Measurements from ENCODE around the gene MOSMO.

The MOSMO gene

GRCh38 chr16:22093996-22094395 is 86.1 kb downstream of the MOSMO start:
- Histone ChIP-seq H3K27me3 (ENCODE audit: low read depth, low read length) (no peaks in the 10 kb centered on the region), H3K4me3 (ENCODE audit: low read length) (0 out of 2 replicates have a peak overlapping the region, but pooled peaks have one; percentile 3), H3K36me3 (replicated peaks; ENCODE audit: low read depth, low read length) (no peaks in the 10 kb centered on the region), H3K27ac (ENCODE audit: low read length) (no peak overlapping the region), H3K9ac (ENCODE audit: low read length) (no peak overlapping the region), H3K79me2 (ENCODE audit: low read length) (no peaks in the 10 kb centered on the region), H3K9me3 (ENCODE audit: insufficient read depth, low read length) (no peaks in the 10 kb centered on the region), H2AFZ (ENCODE audit: low read depth, low read length) (no peak overlapping the region), H3K4me1 (ENCODE audit: low read length) (peaks cover 17% of the 10 kb centered on the region), H4K20me1 (ENCODE audit: insufficient read depth, low read length) (no peaks in the 10 kb centered on the region), H3K4me2 (ENCODE audit: low read length) (peak overlapping the region; percentile 45)
- no peak for TF ChIP-seq CTCF (IDR thresholded peaks at IDR 0.05; ENCODE audit: low read depth, low read length)
- TF ChIP-seq EZH2phosphoT487 (IDR thresholded peaks at IDR 0.05; ENCODE audit: low read depth): no peak

GRCh38 chr16:22098405-22099255 is 90.7 kb downstream of the MOSMO start:
- H2AFZ ChIP-seq (ENCODE audit: low read depth, low read length): peak overlapping the region; percentile 82
- H3K79me2 ChIP-seq (ENCODE audit: low read length): no peaks in the 10 kb centered on the region
- no peak overlapping the region for H3K27ac ChIP-seq (ENCODE audit: low read length)
- H3K9ac ChIP-seq (ENCODE audit: low read length): peak overlapping the region; percentile 46
- peak overlapping the region; percentile 75 for H3K4me2 ChIP-seq (ENCODE audit: low read length)
- no peaks in the 10 kb centered on the region for H3K9me3 ChIP-seq (ENCODE audit: insufficient read depth, low read length)
- peaks cover 18% of the 10 kb centered on the region for H3K4me1 ChIP-seq (ENCODE audit: low read length)
- H3K4me3 ChIP-seq (ENCODE audit: low read length): peak overlapping the region; percentile 71
- peak; percentile 79 for TF ChIP-seq CTCF (IDR thresholded peaks at IDR 0.05; ENCODE audit: low read depth, low read length)
- TF ChIP-seq EZH2phosphoT487 (IDR thresholded peaks at IDR 0.05; ENCODE audit: low read depth): no peak
- H4K20me1 ChIP-seq (ENCODE audit: insufficient read depth, low read length): no peaks in the 10 kb centered on the region
- H3K36me3 ChIP-seq (replicated peaks; ENCODE audit: low read depth, low read length): no peaks in the 10 kb centered on the region
- H3K27me3 ChIP-seq (ENCODE audit: low read depth, low read length): no peaks in the 10 kb centered on the region

GRCh38 chr16:22099256-22099975 is 91.5 kb downstream of the MOSMO start:
- Histone ChIP-seq H3K27ac (ENCODE audit: low read length) (no peak overlapping the region), H2AFZ (ENCODE audit: low read depth, low read length) (peak overlapping the region; percentile 82; the same call in 1 of the 2 replicates), H3K9me3 (ENCODE audit: insufficient read depth, low read length) (no peaks in the 10 kb centered on the region), H4K20me1 (ENCODE audit: insufficient read depth, low read length) (no peaks in the 10 kb centered on the region), H3K4me2 (ENCODE audit: low read length) (peak overlapping the region; percentile 75), H3K4me3 (ENCODE audit: low read length) (peak overlapping the region; percentile 71; the same call in 1 of the 2 replicates), H3K9ac (ENCODE audit: low read length) (no peak overlapping the region), H3K27me3 (ENCODE audit: low read depth, low read length) (no peaks in the 10 kb centered on the region), H3K4me1 (ENCODE audit: low read length) (peaks cover 11% of the 10 kb centered on the region), H3K79me2 (ENCODE audit: low read length) (no peaks in the 10 kb centered on the region), H3K36me3 (replicated peaks; ENCODE audit: low read depth, low read length) (no peaks in the 10 kb centered on the region)
- no peak for TF ChIP-seq EZH2phosphoT487 (IDR thresholded peaks at IDR 0.05; ENCODE audit: low read depth)
- no peak for TF ChIP-seq CTCF (IDR thresholded peaks at IDR 0.05; ENCODE audit: low read depth, low read length)

- H3K79me2 ChIP-seq (ENCODE audit: low read length): no peaks in the 10 kb centered on the region
- no peak overlapping the region for H3K4me3 ChIP-seq (ENCODE audit: low read length)
- no peak overlapping the region for H3K9ac ChIP-seq (ENCODE audit: low read length)
- no peaks in the 10 kb centered on the region for H3K9me3 ChIP-seq (ENCODE audit: insufficient read depth, low read length)
- H3K27ac ChIP-seq (ENCODE audit: low read length): no peak overlapping the region
- peaks cover 9% of the 10 kb centered on the region; the same call in 1 of the 2 replicates for H3K27me3 ChIP-seq (ENCODE audit: low read depth, low read length)
- peaks cover 7% of the 10 kb centered on the region for H3K4me1 ChIP-seq (ENCODE audit: low read length)
- H2AFZ ChIP-seq (ENCODE audit: low read depth, low read length): no peak overlapping the region
- no peak overlapping the region for H3K4me2 ChIP-seq (ENCODE audit: low read length)
- no peaks in the 10 kb centered on the region for H4K20me1 ChIP-seq (ENCODE audit: insufficient read depth, low read length)
- TF ChIP-seq CTCF (IDR thresholded peaks at IDR 0.05; ENCODE audit: low read depth, low read length): no peak
- TF ChIP-seq EZH2phosphoT487 (IDR thresholded peaks at IDR 0.05; ENCODE audit: low read depth): no peak
- no peaks in the 10 kb centered on the region for H3K36me3 ChIP-seq (replicated peaks; ENCODE audit: low read depth, low read length)
Observed at GRCh38 chr16:22103441-22103840, 95.5 kb downstream of the MOSMO start.
